HG03520 (cell line): ENCODE measurements around the gene OR51D1.

Source experiments
- ATAC-seq: cut with Tn5 transposase; IDR thresholded peaks from one replicate; pipeline ENCODE4 v1.9.1; 2021; ENCODE audit warnings: mild to moderate bottlenecking, moderate library complexity; ENCODE audit not compliant: unreplicated experiment

The OR51D1 gene

GRCh38 chr11:4636962-4637661 lies at the start of gene OR51D1:
Gene OR51D1 (plus strand): TSS chr11:4637477. CDS start chr11:4639791, 2,314 bp downstream.
- peak; percentile 97 for ATAC-seq

DNA sequence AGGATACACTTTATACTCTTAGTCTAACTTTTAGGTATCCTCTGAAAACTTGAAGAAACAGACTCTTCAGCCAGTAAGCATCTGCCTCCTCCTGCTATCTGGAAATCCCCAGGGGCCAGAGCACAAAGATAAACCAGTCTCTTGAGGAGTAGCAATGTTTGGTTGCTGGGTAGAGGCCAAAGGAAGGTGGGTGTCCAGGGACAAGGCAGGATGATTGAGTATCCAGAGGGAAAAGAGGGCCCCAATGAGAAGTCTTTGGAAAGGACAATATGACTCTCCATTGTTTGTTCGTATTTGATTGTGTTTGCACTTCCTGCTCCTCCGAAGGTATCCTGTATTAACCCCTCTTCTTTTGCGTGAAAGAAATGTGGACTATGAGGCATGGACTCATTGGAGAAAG lies 48.3 kb upstream of the OR51D1 start:
- no peak for ATAC-seq

DNA sequence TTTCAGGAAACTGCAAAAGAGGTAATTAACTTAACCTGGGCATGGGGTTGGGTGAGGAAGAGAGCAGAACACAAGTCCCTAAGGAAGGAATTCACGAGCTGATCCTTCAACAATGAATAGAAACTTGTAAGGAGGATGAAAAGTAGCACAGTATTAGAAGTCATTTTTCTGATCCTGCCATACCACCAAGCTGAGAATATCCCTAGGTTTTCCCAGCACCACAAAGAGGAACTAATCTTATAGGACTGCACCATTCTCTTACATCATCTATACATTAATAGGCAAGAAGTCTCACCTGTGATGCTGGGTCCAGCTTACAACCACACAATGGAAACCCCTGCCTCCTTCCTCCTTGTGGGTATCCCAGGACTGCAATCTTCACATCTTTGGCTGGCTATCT lies 43.5 kb upstream of the OR51D1 start, which contains the start of gene OR52I1:
Gene OR52I1, plus strand, starts transcription at position 301 of the 400 bp plus-strand sequence. Its CDS starts 0 bp downstream, at position 301.
- ATAC-seq: no peak

- no peak for ATAC-seq
Observed at GRCh38 chr11:4605057-4605456, 32.2 kb upstream of the OR51D1 start.

GRCh38 chr11:4606231-4607015 lies 30.9 kb upstream of the OR51D1 start:
- no peak for ATAC-seq

DNA sequence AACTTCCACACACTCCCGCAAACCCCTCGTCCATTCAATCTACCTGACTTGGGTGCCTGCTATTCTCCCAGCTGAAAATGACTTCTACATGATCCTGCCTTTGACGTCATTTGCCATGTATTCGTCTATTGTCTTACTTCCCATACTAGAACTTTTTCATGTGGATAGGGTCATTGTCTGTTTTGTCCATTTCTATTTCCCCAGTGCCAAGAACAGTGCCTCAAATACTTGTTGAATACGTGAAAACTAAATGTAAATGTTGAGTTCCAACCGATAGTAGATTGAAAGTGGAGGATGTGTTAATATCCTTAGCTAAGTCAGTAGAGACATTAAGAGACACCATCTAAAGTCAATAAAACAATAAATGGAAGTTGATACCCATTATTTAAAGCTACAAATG lies 30.2 kb upstream of the OR51D1 start:
- ATAC-seq: no peak

DNA sequence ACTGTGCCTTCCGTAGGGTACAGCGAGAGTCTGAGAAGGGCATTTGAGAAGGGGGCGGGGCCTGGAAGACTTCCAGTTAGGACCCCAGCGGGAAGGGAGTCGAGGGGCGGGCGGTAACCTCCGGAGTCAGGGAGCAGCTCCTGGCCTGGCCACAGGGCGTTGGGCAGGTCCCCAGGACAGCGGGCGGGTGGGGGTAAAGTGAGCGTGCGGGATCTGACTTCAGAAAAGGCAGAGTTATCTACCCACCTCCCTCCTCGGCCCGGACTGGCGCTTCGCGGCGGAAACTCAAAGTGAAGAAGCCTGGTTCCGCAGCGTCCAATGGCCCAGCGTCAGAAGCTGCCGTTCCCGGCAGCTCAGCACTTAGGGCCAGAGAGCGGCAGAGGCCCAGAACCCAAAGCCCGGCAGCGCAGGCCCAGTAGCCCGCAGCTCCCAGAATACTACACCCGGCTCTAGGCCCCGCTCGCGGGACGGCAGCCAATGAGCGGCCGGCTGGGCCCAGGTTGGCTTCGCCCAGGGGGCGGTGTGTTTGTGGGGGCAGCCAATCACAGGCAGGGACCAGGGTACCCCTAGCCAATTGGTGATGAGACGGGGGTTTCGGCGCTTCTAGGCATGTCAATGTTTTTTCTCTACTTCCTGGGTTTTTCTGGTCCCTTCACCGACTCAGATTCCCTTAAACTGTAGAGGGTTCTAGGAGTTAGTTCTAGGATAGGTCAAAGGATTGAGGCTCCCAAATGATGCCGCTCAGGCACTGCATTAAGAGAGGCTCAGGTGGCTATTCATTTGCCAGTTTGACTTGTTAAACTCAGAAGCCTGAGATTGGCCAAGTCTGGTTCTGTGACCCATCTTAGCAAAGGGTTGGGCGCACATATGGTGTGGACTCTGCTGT lies 29.3 kb upstream of the OR51D1 start, which contains the start of gene TRIM68:
Gene TRIM68, minus strand, starts transcription at position 451 of the 886 bp plus-strand sequence. CDS start 2,727 bp downstream, outside the sequence.
- ATAC-seq: peak; percentile 100

DNA sequence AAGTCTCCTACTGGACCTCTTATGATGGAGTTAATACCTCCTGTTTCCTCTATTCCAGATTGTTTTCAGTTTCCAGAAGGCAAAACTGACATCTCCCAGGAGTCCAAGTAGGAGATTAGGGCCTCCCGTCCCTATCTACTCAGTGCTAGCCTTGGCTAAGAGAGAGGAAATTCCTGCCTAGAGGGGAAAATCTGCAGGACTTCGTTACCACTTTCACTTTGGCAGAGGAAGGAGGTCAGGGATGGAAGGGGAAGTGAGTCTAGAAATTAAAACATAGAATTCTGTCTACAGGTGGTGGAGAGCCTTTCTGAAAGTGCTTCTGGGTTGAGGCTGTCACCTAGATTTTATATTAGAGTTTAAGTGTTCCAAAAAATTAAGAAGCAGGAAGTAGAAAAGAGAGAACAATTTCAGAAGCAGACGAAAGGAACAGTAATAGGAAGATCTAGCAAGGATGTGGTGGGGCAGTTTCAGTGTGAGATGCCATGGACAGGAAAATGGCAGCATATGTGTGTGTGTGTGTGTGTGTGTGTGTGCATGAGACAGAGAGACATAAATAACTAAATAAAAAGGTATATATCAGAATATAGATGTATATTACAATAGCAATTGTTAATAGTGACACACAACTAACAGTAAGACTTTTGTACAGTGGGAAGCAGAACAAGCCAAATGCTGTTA lies 26.9 kb upstream of the OR51D1 start:
- no peak for ATAC-seq

GRCh38 chr11:4611986-4612385 lies 25.3 kb upstream of the OR51D1 start:
- ATAC-seq: no peak

DNA sequence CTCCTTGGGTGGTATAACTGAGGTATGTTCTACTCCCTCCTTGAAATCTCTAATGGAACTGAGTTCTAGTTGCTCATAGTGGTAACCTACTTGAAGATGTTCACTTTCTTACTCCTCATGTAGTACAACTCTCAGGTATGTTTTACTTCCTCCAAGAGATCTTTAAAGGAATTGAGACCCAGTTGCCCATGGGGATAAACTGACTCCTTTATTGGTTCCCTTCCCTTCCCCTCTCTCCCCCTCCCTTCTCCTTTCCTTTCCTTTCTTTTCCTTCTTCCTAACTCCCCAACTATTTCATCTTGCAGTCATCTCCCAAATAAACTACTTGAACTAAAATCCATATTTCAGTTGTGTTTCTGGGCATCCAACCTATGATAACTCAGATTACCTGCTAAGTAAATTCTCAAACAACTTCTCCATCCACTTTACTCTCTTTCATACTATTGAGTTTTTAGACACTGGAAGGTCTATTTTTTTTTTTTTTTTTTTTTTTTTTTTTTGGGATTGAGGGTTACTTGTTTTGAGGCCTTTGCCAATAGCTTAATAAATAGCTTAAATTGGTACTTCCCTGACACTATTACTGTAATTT lies 21.3 kb upstream of the OR51D1 start:
- no peak for ATAC-seq

- no peak for ATAC-seq
Observed at GRCh38 chr11:4619514-4619913, 17.8 kb upstream of the OR51D1 start.

DNA sequence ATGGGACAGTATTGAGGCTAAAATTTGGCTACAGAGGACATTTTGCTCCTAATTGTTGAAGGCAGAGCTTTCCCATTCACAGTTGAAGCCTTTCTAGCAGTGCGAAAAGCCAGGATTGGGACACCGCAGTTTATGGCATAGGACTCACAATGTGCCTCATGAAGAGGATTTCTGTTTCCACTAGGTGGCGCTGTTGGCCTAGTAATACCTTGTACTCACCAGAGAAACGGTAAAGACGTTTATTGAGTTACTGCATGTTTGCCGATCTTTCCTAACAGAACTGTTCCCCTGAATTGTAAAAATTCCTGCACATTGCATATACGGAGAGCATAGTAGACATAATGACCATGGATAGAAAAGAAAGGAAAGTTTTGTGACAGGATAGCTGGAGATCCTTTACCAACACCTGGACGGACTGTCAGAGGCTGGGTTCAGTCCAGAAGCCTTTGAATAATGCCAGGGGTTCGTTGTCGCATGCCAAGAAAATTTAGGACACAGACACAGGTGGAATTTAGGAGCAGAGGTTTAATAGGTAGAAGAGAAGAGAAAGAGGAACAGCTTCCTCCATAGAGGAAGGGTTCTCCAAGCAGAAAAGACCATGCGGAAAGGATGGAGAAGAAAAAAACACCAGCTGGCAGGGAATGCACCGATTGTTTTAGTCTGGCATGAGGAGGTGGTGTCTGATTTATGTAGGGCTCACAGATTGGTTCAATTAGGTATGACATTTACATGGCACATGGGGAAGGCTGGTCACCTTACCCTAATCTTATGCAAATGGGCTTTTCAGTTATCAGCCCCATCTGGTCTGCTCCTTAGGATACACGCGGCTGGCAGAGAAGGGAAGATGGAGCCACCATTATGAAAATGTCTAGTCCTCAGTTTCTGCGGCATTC lies 10.8 kb upstream of the OR51D1 start:
- ATAC-seq: peak; percentile 77

DNA sequence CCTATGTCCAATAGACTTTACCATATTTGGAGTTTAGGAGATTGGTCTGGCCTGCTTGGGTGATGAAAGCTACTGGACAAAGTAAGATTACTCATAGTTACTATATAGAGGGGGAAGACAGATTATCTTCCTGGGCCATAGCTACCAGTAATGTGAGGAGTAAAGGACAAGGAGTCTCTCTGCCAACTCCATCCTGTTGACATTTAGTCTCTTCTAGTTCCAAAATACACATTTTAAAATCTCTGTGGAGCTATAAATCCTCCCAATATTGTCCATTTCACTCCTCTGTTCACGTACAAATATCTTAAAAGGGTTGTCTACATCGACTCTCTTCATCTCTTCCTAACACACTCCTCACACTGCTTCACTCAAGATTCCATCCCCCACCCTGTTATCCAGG lies 1.1 kb upstream of the OR51D1 start:
- no peak for ATAC-seq

GRCh38 chr11:4637662-4638047 lies 378 bp downstream of the OR51D1 start:
- ATAC-seq: no peak

- ATAC-seq: no peak
Observed at GRCh38 chr11:4639931-4640330, 2.7 kb downstream of the OR51D1 start.

GRCh38 chr11:4641501-4641900 lies 4.2 kb downstream of the OR51D1 start:
- no peak for ATAC-seq

DNA sequence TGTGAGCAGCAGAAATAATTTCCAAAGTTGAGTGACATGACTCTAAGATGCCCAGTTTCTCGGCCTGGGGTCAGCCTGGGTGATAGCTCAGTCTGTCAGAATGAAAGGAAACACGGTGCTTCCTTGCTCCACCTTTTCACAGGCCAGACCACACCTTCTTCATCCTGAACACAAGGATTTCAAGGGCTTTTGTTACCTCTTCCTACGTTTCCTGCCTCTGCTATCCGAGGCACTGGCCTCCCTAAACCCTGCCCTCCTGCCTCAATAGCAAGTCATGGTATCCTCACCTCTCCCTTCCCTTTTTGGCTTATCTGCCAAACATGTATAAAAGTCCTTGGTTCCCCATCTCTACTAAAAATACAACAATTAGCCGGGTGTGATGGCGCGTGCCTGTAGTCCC lies 4.8 kb downstream of the OR51D1 start:
- no peak for ATAC-seq

DNA sequence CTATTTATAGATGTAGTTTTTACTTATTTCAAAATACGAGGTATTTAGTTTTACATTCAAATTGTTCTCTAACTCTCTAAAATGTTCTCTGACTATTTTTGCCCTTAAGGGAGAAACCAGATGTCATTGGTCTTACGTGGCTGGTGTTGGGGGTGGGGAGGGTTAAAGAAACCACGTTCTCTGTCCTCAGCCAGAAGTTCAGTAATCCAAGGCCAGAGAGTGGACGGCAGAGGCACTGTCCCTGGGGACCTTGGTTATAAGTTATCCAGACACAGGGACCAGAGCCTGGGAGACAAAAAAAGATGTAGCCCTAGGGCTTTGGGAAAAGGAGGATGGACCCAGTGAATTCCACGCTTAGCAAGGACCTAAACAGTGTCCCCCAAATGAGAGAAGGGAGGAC lies 5.8 kb downstream of the OR51D1 start:
- no peak for ATAC-seq

DNA sequence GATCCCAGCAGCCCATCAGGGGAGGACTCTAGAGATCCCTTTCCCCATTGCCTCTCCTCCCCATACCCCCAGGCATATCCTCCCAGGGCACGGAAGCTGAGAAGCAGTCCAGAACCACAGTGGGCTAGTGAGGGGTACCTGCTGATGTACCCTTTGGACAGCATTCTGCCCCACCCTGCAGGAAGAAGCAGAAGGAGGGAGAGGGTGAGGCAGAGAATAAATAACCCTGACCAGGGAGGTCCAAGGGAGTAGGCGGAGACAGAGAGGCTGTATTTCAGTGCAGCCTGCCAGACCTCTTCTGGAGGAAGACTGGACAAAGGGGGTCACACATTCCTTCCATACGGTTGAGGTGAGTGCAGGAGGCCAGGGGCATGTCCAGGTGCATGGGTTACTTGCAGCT lies 6.4 kb downstream of the OR51D1 start, which contains the start of gene OR51E1:
Gene OR51E1, plus strand, starts transcription at position 301 of the 400 bp plus-strand sequence. CDS start 8,545 bp downstream, outside the sequence.
- ATAC-seq: no peak
